Activated naive CD8-positive, alpha-beta T cell treated with anti-CD3 and anti-CD28 coated beads, Interleukin-2, amount 50 U/mL, for 16 hours (primary cell): Measurements from ENCODE around the gene SLC35F1.
"Not testable (repeated sequence)": the region's sequence is repeated elsewhere in the genome, so short reads cannot be mapped to it uniquely, and the experiment has no call there.

Source experiments
- DNase-seq: peaks from one replicate; pipeline ENCODE4 v3.0.0-alpha.2; 2020; ENCODE audit warnings: low read depth, low spot score

Gene SLC35F1

DNA sequence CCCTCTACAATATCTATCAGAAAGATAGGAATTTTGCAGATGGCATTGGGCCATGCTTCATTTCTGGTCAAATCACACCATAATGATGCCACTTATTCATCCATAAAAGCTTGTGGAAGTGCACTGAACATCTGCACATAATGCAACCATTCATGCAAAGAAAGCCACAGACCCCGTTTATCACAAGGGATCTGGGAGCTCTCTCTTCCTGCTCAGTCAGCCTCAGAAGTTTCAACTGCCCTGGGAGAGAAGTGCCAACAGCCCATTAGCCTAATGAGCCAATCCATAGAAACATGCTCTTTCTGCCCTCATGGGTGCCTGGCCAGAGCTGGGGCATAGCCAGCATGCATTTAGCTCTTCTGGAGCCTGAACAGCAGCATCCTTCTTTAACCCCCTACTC lies 85.8 kb downstream of the SLC35F1 start:
- no peak for DNase-seq

- no peak for DNase-seq
Observed at GRCh38 chr6:118012944-118013343, 105.9 kb downstream of the SLC35F1 start.

DNA sequence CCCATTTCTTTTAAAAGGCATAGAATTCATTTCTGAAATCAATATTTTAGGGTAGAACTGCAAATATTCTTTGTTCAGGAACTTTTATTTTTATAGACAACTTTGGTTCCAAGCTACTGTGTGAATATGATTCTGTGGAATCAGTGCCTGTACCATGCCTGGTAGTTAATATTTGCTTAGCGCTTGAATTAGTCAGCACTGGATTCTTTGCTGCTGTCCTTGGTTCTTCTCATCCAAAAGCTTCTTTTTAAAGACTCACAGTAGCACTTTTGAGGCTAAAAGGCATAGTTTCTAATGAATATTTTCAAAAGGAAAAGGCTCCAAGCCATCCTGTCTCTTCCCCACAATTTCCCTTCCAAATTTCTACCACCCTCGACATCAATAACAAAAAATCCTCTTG lies 109.5 kb downstream of the SLC35F1 start:
- no peak for DNase-seq

DNA sequence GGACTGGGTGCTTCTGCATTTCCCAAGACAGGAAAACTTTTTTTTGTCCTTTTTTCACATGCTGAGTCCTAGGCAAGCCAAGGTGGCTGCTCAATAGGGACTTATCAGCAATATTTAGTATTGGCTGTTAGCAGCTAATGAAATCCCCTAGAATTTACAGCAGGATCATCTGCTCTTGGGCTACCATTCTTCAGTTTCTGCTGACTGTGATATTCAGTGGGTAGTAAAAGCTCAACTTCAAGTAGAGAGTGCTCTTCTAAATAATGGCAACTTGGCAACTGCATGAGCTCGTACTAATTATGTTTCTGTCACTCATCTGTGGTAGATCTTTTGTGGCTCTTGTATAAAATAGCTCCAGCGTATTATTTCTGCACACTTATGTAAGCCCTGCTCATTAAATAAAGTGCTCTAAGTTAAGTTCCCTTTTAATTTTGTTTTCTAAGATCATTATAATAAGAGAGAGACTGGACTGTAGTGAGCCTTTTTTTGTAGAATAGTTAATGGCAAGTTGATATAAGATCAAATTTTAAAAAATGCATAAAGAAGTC lies 110.3 kb downstream of the SLC35F1 start:
- DNase-seq: no peak

GRCh38 chr6:118023771-118024170 lies 116.7 kb downstream of the SLC35F1 start:
- DNase-seq: no peak

GRCh38 chr6:118029967-118030366 lies 122.9 kb downstream of the SLC35F1 start:
- no peak for DNase-seq

DNA sequence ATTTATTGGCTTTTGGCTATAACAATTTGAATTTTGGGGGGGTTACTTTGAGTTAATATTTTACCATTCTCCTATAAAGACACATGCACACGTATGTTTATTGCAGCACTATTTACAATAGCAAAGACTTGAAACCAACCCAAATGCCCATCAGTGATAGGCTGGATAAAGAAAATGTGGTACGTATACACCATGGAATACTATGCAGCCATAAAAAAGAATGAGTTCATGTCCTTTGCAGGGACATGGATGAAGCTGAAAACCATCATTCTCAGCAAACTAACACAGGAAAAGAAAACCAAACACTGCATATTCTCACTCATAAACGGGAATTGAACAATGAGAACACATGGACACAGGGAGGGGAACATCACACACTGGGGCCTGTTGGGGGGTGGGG lies 130.4 kb downstream of the SLC35F1 start:
- not testable (repeated sequence) for DNase-seq

DNA sequence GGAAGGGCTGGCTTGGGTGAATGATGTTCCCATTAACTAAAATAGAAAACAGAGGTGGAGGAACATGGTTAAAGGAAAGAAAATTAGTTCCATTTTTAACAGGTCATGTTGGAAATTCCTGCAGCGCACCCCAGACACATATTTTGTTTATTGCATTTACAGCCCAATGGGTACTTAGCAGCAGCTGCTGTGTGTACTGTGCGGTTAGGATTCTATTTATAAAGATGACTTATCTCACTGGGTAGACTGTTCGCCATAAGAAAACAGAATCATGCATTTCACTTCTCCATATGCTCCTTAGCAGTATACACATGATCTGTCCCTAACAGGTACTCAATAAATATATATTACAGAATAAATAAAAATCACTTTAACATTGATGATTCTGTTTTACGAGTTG lies 135.8 kb downstream of the SLC35F1 start:
- DNase-seq: no peak

GRCh38 chr6:118044275-118044674 lies 137.2 kb downstream of the SLC35F1 start:
- DNase-seq: no peak

DNA sequence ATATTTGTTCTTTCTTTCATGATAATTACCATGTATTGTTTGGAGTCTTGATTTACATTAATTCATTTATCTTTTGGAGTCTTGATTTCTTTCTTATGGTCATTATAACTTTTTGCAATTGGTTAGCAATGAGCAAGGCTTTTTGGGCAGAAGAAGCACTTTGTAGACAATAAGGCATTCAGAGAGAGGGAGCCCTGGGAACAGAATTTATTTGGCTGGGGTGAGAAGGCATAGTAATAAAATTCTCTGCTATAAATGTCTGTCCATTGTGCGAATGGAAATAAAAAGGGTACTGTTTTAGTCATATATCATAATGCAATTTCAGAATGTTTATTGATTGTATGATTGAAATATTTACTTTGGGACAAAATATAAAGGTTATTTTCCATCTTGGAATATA lies 147.0 kb downstream of the SLC35F1 start:
- DNase-seq: no peak

GRCh38 chr6:118061666-118062065 lies 154.6 kb downstream of the SLC35F1 start:
- DNase-seq: no peak

- no peak for DNase-seq
Observed at GRCh38 chr6:118080547-118080946, 173.5 kb downstream of the SLC35F1 start.

DNA sequence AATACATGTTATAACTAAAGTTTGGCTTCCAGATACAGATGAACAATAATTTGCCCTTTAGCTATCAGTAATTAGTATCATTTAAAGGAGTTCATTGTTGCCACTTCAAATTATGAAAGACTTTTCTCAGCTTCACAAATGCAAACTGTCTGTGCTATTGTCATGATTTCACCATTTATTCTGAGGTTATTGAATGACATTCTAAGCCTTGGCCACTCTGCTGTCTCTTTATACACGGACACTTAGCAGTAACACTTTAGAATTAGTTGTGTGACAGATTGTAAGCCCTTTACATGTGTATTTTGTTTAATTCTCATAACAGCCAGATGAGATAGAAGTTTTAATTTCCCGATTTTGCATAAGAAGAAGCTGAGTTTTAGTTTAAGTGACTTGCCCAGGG lies 176.6 kb downstream of the SLC35F1 start:
- DNase-seq: no peak

- no peak for DNase-seq
Observed at GRCh38 chr6:118085665-118086064, 178.6 kb downstream of the SLC35F1 start.

DNA sequence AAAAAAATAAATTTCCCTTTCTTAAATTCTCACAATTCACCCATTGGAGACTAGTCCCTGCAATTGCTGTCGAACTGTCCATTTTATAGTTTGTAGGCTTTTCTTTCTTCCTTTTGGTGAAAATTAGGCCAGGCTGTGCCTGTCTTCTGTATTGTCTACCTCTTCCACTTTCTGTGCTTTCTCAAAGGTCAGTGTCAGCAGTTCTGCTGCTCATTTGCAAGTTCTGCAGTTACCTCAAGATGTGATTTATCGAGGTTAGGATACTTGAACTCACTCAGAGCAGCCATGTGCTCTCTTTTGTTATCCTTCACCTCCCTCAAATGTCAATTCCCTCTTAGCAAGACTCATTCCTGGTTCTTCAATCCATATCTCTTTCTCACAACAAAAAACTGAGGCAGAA lies 179.1 kb downstream of the SLC35F1 start:
- no peak for DNase-seq

GRCh38 chr6:118092086-118092485 lies 185.0 kb downstream of the SLC35F1 start:
- DNase-seq: no peak

DNA sequence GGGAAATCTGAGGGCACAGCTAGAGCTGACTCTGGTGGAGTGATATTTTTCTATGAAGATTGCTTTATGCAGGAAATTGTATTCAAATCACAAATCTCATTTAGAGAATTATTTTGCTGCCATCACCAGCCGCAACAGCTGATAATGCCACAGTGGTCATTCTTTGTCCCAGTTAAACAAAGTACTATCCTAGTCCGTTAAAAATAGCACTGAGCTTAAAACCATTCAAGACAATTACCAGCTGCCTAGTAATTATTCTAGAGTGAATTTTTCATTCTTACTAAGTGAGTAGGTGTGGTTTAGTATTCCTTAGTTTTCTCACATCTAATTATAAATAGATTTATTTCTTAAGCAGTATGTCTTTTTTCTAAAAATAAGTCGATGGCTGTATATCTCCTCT lies 190.5 kb downstream of the SLC35F1 start:
- DNase-seq: no peak

- DNase-seq: no peak
Observed at GRCh38 chr6:118100717-118101116, 193.7 kb downstream of the SLC35F1 start.

GRCh38 chr6:118101220-118101619 lies 194.2 kb downstream of the SLC35F1 start:
- no peak for DNase-seq

- DNase-seq: no peak
Observed at GRCh38 chr6:118101831-118102345, 194.8 kb downstream of the SLC35F1 start.

- no peak for DNase-seq
Observed at GRCh38 chr6:118102401-118102800, 195.3 kb downstream of the SLC35F1 start.

- no peak for DNase-seq
Observed at GRCh38 chr6:118103381-118104146, 196.5 kb downstream of the SLC35F1 start.

GRCh38 chr6:118122161-118122725 lies 215.2 kb downstream of the SLC35F1 start:
- no peak for DNase-seq
